Muscle of arm (tissue), 12 donors: ENCODE results near the gene LRRC45. TPM values are rescaled to one million over a fixed set of nuclear protein-coding genes. Genes with fewer than 3 reads are reported as not detected.

Experiments
- DNase-seq: peaks from one replicate; pipeline ENCODE4 v3.0.0-alpha.2; 2013
- polyA plus RNA-seq, 12 donors: library from polyadenylated mRNA; unstranded; fragments of 120-200 nt; gene quantifications; one replicate each; pipeline ENCODE4 v1.2.1, GENCODE V29; 2013; ENCODE audit not compliant: insufficient read length in 12 of 12

Gene LRRC45
- polyA plus RNA-seq, 12 donors, result 6.3 to 31.7 (median 8.0) TPM; not detected in 1

DNA sequence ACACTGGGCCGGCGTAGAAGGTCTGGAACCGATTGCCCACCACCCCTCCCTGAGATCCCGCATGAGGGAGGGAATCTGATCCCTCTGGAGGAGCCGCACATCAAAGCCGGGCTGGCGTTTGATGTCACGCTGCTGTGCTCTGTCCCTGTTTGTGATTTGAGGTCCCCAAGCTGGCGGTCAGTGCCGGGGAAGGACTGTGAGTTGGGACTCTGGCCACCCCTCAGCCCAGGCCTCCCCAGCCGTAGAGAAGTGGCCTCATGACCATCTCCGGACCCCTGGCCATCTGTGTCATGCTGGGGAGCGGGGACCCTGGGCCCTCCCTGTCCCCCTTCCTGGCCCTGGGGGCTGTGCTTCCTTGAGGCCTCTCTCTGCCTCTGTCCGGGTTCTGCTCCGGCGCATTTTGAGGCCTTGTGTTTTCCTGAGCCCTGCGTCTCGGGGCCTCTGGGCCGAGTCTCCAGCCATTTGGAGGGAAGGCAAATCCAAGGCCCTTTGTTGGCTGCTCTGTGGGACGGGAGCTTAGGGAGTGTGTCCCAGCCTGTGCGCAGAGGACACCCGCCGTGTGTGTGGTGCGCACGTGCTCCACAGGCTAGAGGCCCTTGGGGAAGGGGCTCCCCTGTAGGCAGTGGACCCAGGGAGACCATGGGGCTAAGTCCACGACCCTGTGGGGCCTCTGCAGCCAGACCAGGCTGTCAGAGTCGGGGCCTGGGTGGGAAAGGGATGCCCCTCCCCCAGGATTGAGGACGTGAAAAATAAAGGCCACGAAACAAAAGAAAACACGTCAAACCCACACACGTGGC, 30.6 kb upstream of the LRRC45 start:
- no peak for DNase-seq

GRCh38 chr17:81993729-81994592, 29.1 kb upstream of the LRRC45 start:
- DNase-seq, result no peak

GRCh38 chr17:81994593-81995462, 28.3 kb upstream of the LRRC45 start:
- no peak for DNase-seq

GRCh38 chr17:81995463-81996231, 27.5 kb upstream of the LRRC45 start:
- DNase-seq, result no peak

DNA sequence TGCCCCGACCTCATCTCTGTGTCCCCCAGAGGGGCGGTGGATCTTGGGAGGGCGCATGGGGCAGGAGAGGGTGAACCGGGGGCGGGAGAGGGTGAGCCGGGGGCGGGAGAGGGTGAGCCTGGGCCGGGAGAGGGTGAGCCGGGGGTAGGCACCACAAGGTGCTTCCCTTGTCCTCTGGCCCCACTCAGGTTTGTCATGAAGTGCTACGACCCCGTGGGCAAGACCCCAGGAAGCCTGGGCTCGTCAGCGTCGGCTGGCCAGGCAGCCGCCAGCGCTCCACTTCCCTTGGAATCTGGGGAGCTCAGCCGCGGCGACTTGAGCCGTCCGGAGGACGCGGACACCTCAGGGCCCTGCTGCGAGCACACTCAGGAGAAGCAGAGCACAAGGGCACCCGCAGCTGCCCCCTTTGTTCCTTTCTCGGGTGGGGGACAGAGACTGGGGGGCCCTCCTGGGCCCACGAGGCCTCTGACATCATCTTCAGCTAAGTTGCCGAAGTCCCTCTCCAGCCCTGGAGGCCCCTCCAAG, 26.8 kb upstream of the LRRC45 start:
- no peak for DNase-seq

GRCh38 chr17:81996757-81997441, 26.2 kb upstream of the LRRC45 start:
- DNase-seq, result no peak

- DNase-seq, result no peak
Measured at GRCh38 chr17:81998212-81998611, 24.9 kb upstream of the LRRC45 start.

GRCh38 chr17:81998691-81999438, 24.2 kb upstream of the LRRC45 start:
- DNase-seq, result no peak

- DNase-seq, result no peak
Measured at GRCh38 chr17:81999587-81999975, 23.5 kb upstream of the LRRC45 start.

- DNase-seq, result no peak
Measured at GRCh38 chr17:81999976-82000802, 22.9 kb upstream of the LRRC45 start.

GRCh38 chr17:82000803-82001570, 22.1 kb upstream of the LRRC45 start:
- no peak for DNase-seq

GRCh38 chr17:82001571-82002056, 21.5 kb upstream of the LRRC45 start:
- no peak for DNase-seq

DNA sequence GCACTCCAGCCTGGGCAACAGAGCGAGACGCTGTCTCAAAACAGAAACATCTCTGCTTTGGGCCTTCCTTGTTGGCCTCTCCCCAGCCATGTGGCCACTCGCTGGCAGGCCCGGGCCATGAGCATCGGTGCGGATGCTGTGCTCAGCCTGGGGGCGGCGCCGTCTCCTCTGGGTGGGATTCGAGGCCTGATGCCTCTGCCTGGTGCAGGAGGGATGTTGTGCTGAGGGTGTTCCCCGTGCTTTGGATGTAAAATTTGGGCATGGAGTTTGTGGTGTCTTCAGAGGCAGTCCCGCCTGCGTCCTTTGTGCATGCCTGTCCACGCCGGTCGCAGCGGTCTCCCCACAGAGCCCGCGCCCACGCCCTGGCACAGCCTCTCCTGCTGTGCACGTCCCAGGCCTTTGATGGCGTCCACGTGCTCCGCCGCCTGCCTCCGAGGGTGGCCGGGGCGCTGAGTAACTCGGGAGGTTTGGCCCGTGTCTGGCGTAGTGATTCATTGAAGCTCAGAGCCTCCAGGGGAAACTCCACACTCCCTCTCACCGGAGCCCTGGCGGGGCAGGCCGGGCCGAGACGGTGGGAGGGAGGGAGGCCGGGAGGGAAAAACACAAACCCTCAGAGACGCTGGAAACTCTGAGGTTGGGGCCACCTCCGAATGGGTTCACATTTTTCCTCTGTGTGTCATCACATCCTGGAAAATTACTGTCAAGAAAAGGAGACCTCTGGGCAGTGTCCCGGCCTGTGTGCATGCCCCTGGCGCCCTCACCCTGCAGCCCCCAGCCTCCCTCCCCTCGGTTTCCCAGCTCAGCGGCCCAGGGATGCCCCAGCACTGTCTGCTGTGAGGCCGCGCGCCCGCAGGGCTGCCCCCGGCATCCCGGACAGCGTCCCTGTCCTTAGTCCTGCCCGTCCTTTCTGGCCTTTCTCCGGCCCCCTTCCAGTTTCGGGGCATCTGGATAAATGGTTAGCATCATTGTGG, 19.4 kb upstream of the LRRC45 start:
- no peak for DNase-seq

DNA sequence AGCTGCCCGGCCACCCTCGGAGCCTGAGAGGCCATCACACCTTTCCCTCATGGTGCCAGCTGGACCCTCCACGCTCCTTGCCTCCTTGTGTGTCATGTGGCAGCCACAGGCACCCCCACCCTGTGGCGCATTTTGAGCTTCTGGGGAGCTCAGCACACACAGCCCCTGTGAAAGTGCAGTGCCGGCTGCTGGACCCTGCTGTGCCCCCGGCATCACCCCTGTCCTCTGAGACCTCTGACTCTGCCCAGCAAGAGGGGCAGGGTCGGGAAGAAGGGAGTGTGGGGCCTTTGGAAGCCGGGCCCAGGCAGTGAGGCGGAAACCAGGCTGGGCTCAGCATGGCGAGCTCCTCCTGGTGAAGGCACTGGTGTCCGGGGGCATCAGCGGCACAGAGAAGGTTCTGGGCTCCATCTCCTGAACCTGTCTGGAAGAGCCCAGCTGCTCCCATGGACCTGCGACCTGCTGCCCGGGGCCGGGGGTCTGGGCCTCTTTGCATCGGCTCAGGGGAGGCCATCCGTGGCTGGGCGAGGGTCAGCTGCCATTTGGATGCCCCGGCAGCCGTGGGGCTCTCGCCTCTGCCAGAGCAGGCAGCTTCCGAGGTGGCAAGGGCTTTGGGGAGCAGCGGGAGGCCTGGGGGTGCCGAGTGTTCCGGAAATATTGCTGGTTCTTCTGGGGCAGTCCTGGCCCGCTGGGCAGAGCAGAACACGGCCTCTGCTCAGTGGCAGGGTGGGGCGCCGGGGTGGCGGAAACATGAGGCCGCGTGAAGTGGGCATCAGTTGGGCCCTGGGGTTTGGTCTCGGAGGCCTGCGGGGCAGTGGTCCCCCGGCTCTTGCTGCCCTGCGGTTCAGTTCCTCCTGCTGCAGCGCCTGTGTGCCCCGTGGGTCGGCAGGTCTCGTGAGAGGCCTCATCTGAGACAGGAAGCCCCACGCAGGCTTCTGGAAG, 18.3 kb upstream of the LRRC45 start:
- no peak for DNase-seq

DNA sequence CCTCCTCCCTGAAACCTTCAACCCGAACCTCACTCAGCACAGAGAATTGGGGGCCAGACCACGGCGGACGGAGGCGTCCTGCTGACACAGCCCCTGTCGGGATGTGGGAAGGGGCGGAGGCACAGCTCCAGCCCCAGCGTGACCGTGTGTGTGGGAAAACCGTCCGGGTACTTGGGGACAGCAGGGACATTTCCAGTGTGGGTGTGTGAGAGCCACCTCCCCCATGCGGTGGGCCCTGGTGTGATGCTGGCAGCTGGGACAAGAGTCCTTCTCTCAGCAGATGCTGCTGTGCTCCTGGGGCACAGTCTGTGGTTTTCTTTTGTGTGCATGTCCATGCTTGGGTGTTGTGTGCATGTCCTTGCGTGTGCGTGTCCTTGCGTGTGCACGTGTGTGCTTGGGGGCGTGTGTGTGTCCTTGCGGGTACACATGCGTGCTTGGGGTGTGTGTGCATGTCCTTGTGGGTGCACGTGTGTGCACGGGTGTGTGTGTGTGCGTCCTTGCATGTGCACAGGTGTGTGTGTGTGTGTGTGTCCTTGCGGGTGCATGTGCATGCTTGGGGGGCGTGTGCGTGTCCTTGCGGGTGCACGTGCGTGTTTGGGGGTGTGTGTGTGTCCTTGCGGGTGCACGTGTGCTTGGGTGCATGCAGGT, 17.3 kb upstream of the LRRC45 start:
- no peak for DNase-seq
